ENCODE measurements around the gene PARL.

PARL gene

GRCh38 chr3:183818706-183819624 lies 65.7 kb downstream of the PARL start:
- TF ChIP-seq POLR2AphosphoS5 (IDR thresholded peaks at IDR 0.05; ENCODE audit: low read depth, low read length) (no peak), TAF1 (IDR thresholded peaks at IDR 0.05; ENCODE audit: borderline replicate concordance, insufficient read depth, low read length) (no peak), REST (IDR thresholded peaks at IDR 0.05; ENCODE audit: insufficient read depth in 1 of 2, low read depth in 2 of 2, low read length in 2 of 2) (no peak), FOXP2 (optimal IDR thresholded peaks at IDR 0.05; ENCODE audit: borderline replicate concordance, extremely low read depth, extremely low read length, insufficient read depth) (no peak), SIN3A (IDR thresholded peaks at IDR 0.05; ENCODE audit: borderline replicate concordance, insufficient read depth, low read length) (no peak)

GRCh38 chr3:183818041-183818620 lies 66.5 kb downstream of the PARL start:
- TF ChIP-seq SIN3A (IDR thresholded peaks at IDR 0.05; ENCODE audit: borderline replicate concordance, insufficient read depth, low read length), result no peak
- no peak for TF ChIP-seq FOXP2 (optimal IDR thresholded peaks at IDR 0.05; ENCODE audit: borderline replicate concordance, extremely low read depth, extremely low read length, insufficient read depth)
- TF ChIP-seq REST (IDR thresholded peaks at IDR 0.05; ENCODE audit: insufficient read depth in 1 of 2, low read depth in 2 of 2, low read length in 2 of 2), result no peak
- TF ChIP-seq TAF1 (IDR thresholded peaks at IDR 0.05; ENCODE audit: borderline replicate concordance, insufficient read depth, low read length), result no peak
- TF ChIP-seq POLR2AphosphoS5 (IDR thresholded peaks at IDR 0.05; ENCODE audit: low read depth, low read length), result no peak

GRCh38 chr3:183817639-183818038 lies 67.0 kb downstream of the PARL start:
- TF ChIP-seq FOXP2 (optimal IDR thresholded peaks at IDR 0.05; ENCODE audit: borderline replicate concordance, extremely low read depth, extremely low read length, insufficient read depth) (no peak), TAF1 (IDR thresholded peaks at IDR 0.05; ENCODE audit: borderline replicate concordance, insufficient read depth, low read length) (no peak), SIN3A (IDR thresholded peaks at IDR 0.05; ENCODE audit: borderline replicate concordance, insufficient read depth, low read length) (no peak), REST (IDR thresholded peaks at IDR 0.05; ENCODE audit: insufficient read depth in 1 of 2, low read depth in 2 of 2, low read length in 2 of 2) (no peak), POLR2AphosphoS5 (IDR thresholded peaks at IDR 0.05; ENCODE audit: low read depth, low read length) (no peak)

- TF ChIP-seq POLR2AphosphoS5 (IDR thresholded peaks at IDR 0.05; ENCODE audit: low read depth, low read length), result no peak
Measured at GRCh38 chr3:183816681-183817510, 67.8 kb downstream of the PARL start.

- no peak for TF ChIP-seq TAF1 (IDR thresholded peaks at IDR 0.05; ENCODE audit: borderline replicate concordance, insufficient read depth, low read length)
- TF ChIP-seq POLR2AphosphoS5 (IDR thresholded peaks at IDR 0.05; ENCODE audit: low read depth, low read length), result no peak
- TF ChIP-seq FOXP2 (optimal IDR thresholded peaks at IDR 0.05; ENCODE audit: borderline replicate concordance, extremely low read depth, extremely low read length, insufficient read depth), result no peak
- TF ChIP-seq SIN3A (IDR thresholded peaks at IDR 0.05; ENCODE audit: borderline replicate concordance, insufficient read depth, low read length), result no peak
- TF ChIP-seq REST (IDR thresholded peaks at IDR 0.05; ENCODE audit: insufficient read depth in 1 of 2, low read depth in 2 of 2, low read length in 2 of 2), result no peak
Measured at GRCh38 chr3:183815951-183816475, 68.7 kb downstream of the PARL start.
